A549 (cell line): Measurements from ENCODE around the gene IL23R. TPM values are rescaled to one million over a fixed set of nuclear protein-coding genes. Genes with fewer than 3 reads are reported as not detected.

Experiments
- ATAC-seq, 2 experiments: fragments of 200-7000 bp in 1 of 2; fragments of >200 bp in 1 of 2; cut with Nextera tagmentation in 1 of 2; cut with Tn5 transposase in 1 of 2; 3 replicates each; pipeline versions ENCODE4 v1.8.0 to v1.9.1; 2018 to 2020; ENCODE audit warnings: mild to moderate bottlenecking in 1 of 2, moderate library complexity in 1 of 2
- CTCF ChIA-PET: fragments of 300-600 bp; sonication (Branson Sonifier 250); formaldehyde crosslinking; extraction: SDS; loops from one replicate; lab custom pipeline; 2021; ENCODE audit warnings: antibody characterized with exemption, inconsistent platforms; lab: Yijun Ruan, JAX
- POLR2A ChIA-PET: fragments of 350-600 bp; formaldehyde crosslinking; extraction: SDS; loops from one replicate; lab custom pipeline; 2021; ENCODE audit warnings: antibody characterized with exemption, inconsistent platforms; lab: Yijun Ruan, JAX
- DNase-seq, 2 experiments: peaks; one replicate each; pipeline versions ENCODE4 v3.0.0 to v3.0.0-alpha.2; 2011 to 2016; ENCODE audit warnings: low read depth in 1 of 2, low spot score in 1 of 2
- FAIRE-seq: peaks from 2 replicates; lab custom pipeline; 2011; peaks lifted over from hg19 to GRCh38; lab: Jason Lieb, UNC
- H3K27ac ChIP-seq, 2 experiments: fragments of >200 bp; sonication (Bioruptor Twin); formaldehyde crosslinking; 3 replicates each; pipeline ENCODE4 v1.5.1; 2016 to 2017
- H3K4me1 ChIP-seq: fragments of >200 bp; sonication (Bioruptor Twin); formaldehyde crosslinking; 3 replicates; pipeline ENCODE4 v1.6.1; 2016
- H3K4me2 ChIP-seq: fragments of >200 bp; sonication (Bioruptor Twin); formaldehyde crosslinking; 3 replicates; pipeline ENCODE4 v1.6.1; 2016
- H3K4me3 ChIP-seq: fragments of >200 bp; sonication (Bioruptor Twin); formaldehyde crosslinking; 3 replicates; pipeline ENCODE4 v1.5.1; 2016
- H3K9me3 ChIP-seq: fragments of >200 bp; sonication (Bioruptor Twin); formaldehyde crosslinking; 3 replicates; pipeline ENCODE4 v1.6.1; 2016
- BHLHE40 ChIP-seq: IDR thresholded peaks from 2 replicates; pipeline ENCODE4 v1.6.1; 2012; ENCODE audit warnings: low read depth, low read length, inconsistent platforms
- CBX8 ChIP-seq: fragments of 200-600 bp; sonication (generic); IDR thresholded peaks from 2 replicates; pipeline ENCODE4 v1.6.1; 2016
- CEBPB ChIP-seq, 2 experiments: fragments of >200 bp in 1 of 2; sonication (Bioruptor Twin) in 1 of 2; formaldehyde crosslinking in 1 of 2; IDR thresholded peaks; 2 replicates each; pipeline ENCODE4 v1.6.1; 2012 to 2016
- EHF ChIP-seq: fragments of 250-450 bp; sonication (Bioruptor Pico); IDR thresholded peaks from 2 replicates; pipeline ENCODE4 v1.5.0; 2020; ENCODE audit warnings: mild to moderate bottlenecking
- EHMT2 ChIP-seq: fragments of 200-600 bp; sonication (generic); IDR thresholded peaks from 2 replicates; pipeline ENCODE4 v1.6.1; 2016; ENCODE audit warnings: antibody characterized with exemption, low read depth, mild to moderate bottlenecking, moderate library complexity
- EP300 ChIP-seq, 2 experiments: fragments of >200 bp; sonication (Bioruptor Twin); formaldehyde crosslinking; IDR thresholded peaks; 2 replicates in 1 of 2; 3 replicates in 1 of 2; pipeline ENCODE4 v1.6.1; 2016 to 2017
- ESRRA ChIP-seq: fragments of 150-350 bp; IDR thresholded peaks from 2 replicates; pipeline ENCODE4 v1.6.1; 2014; ENCODE audit warnings: mild to moderate bottlenecking, low read length, borderline replicate concordance
- FOSB ChIP-seq: fragments of 250-450 bp; sonication (Bioruptor Pico); IDR thresholded peaks from 2 replicates; pipeline ENCODE4 v1.5.0; 2020; ENCODE audit warnings: mild to moderate bottlenecking, moderate library complexity
- FOSL2 ChIP-seq, 2 experiments: fragments of 450-650 bp in 1 of 2; fragments of >200 bp in 1 of 2; sonication (Bioruptor Twin) in 1 of 2; formaldehyde crosslinking; IDR thresholded peaks; 2 replicates each; pipeline versions ENCODE4 v1.5.0 to v1.6.1; 2016 to 2020; ENCODE audit warnings: mild to moderate bottlenecking in 1 of 2, moderate library complexity in 1 of 2
- GATA3 ChIP-seq: IDR thresholded peaks from 2 replicates; pipeline ENCODE4 v1.6.1; 2012; ENCODE audit warnings: borderline replicate concordance
- HEYL ChIP-seq: fragments of 250-450 bp; sonication (Bioruptor Pico); IDR thresholded peaks from 2 replicates; pipeline ENCODE4 v1.8.0; 2021; ENCODE audit warnings: mild to moderate bottlenecking, moderate library complexity
- JUNB ChIP-seq: fragments of >200 bp; sonication (Bioruptor Twin); formaldehyde crosslinking; IDR thresholded peaks from 2 replicates; pipeline ENCODE4 v1.6.1; 2016
- KDM1A ChIP-seq: fragments of 200-600 bp; sonication (generic); IDR thresholded peaks from 2 replicates; pipeline ENCODE4 v1.6.1; 2016; ENCODE audit warnings: low read depth, mild to moderate bottlenecking
- MAZ ChIP-seq: fragments of 150-350 bp; IDR thresholded peaks from 2 replicates; pipeline ENCODE4 v1.6.1; 2014; ENCODE audit warnings: antibody characterized with exemption, low read depth, low read length, borderline replicate concordance
- MYC ChIP-seq: IDR thresholded peaks from 2 replicates; pipeline ENCODE4 v1.6.1; 2012; ENCODE audit warnings: mild to moderate bottlenecking, inconsistent platforms, low read length, improper control_type of control experiment, borderline replicate concordance
- PHF8 ChIP-seq: fragments of 200-600 bp; sonication (generic); IDR thresholded peaks from 2 replicates; pipeline ENCODE4 v1.6.1; 2016; ENCODE audit warnings: low read depth, mild to moderate bottlenecking, antibody characterized with exemption, moderate library complexity, borderline replicate concordance
- POLR2A ChIP-seq: IDR thresholded peaks from 2 replicates; pipeline ENCODE4 v1.6.1; 2012; ENCODE audit warnings: mild to moderate bottlenecking, low read length
- POLR2AphosphoS2 ChIP-seq: conservative IDR thresholded peaks from 2 replicates; pipeline ENCODE4 v1.6.1; 2012; ENCODE audit warnings: low read length, improper control_type of control experiment, inconsistent platforms
- RAD21 ChIP-seq, 2 experiments: fragments of >200 bp in 1 of 2; sonication (Bioruptor Twin) in 1 of 2; formaldehyde crosslinking in 1 of 2; IDR thresholded peaks in 1 of 2; conservative IDR thresholded peaks in 1 of 2; 2 replicates in 1 of 2; 3 replicates in 1 of 2; pipeline ENCODE4 v1.6.1; 2012 to 2018; ENCODE audit warnings: inconsistent platforms in 1 of 2
- RARB ChIP-seq: fragments of 250-450 bp; sonication (Bioruptor Pico); IDR thresholded peaks from 2 replicates; pipeline ENCODE4 v1.8.0; 2021; ENCODE audit warnings: mild to moderate bottlenecking, moderate library complexity
- RCOR1 ChIP-seq: fragments of 150-350 bp; IDR thresholded peaks from 2 replicates; pipeline ENCODE4 v1.6.1; 2014; ENCODE audit warnings: antibody characterized with exemption, low read length, low read depth
- RFX5 ChIP-seq: fragments of 450-650 bp; IDR thresholded peaks from 2 replicates; pipeline ENCODE4 v1.7.1; 2014; ENCODE audit warnings: antibody characterized with exemption, mild to moderate bottlenecking, moderate library complexity
- RNF2 ChIP-seq: fragments of 200-600 bp; sonication (generic); IDR thresholded peaks from 2 replicates; pipeline ENCODE4 v1.6.1; 2016; ENCODE audit warnings: low read depth, mild to moderate bottlenecking, antibody characterized with exemption, moderate library complexity, borderline replicate concordance
- SMC3 ChIP-seq: fragments of >200 bp; sonication (Bioruptor Twin); formaldehyde crosslinking; IDR thresholded peaks from 3 replicates; pipeline ENCODE4 v1.6.1; 2018; ENCODE audit warnings: inconsistent platforms
- SREBF2 ChIP-seq: fragments of 450-650 bp; IDR thresholded peaks from 2 replicates; pipeline ENCODE4 v1.6.1; 2014; ENCODE audit warnings: mild to moderate bottlenecking, moderate library complexity
- TFCP2L1 ChIP-seq: fragments of 250-450 bp; sonication (Bioruptor Pico); IDR thresholded peaks from 2 replicates; pipeline ENCODE4 v1.5.0; 2021; ENCODE audit warnings: mild to moderate bottlenecking
- TP53 ChIP-seq: fragments of 250-450 bp; sonication (Bioruptor Pico); IDR thresholded peaks from 2 replicates; pipeline ENCODE4 v1.5.0; 2021; ENCODE audit warnings: mild to moderate bottlenecking, moderate library complexity
- ZC3H11A ChIP-seq: fragments of 450-650 bp; IDR thresholded peaks from 2 replicates; pipeline ENCODE4 v1.6.1; 2014; ENCODE audit warnings: antibody characterized with exemption, mild to moderate bottlenecking
- ZNF302 ChIP-seq: fragments of 250-450 bp; sonication (Bioruptor Pico); IDR thresholded peaks from 2 replicates; pipeline ENCODE4 v1.9.0; 2021; ENCODE audit warnings: inconsistent platforms, mild to moderate bottlenecking, moderate library complexity
- WGBS: methylation state at CpG from one replicate; pipeline ENCODE4 v1.1.6; 2017; ENCODE audit errors: missing lambda C conversion rate; 5-methylcytosine and 5-hydroxymethylcytosine counted together
- polyA plus RNA-seq, 4 experiments: library from polyadenylated mRNA; depleted of rRNA in 3 of 4; stranded (reverse); fragments of >200 nt; fragmentation: RNase III in 1 of 4; extraction: RNeasy Plus Mini Kit Qiagen cat#74134 plus additional on column Dnase treatment in 1 of 4; gene quantifications; 2 replicates in 3 of 4; 3 replicates in 1 of 4; pipeline ENCODE4 v1.2.3, GENCODE V29; 2011 to 2017
- TF ChIP-seq, protein P1 (sequence below): fragments of >200 bp; sonication (Bioruptor Twin); formaldehyde crosslinking; IDR thresholded peaks from 2 replicates; pipeline ENCODE4 v1.6.1; 2016
- TF ChIP-seq, protein P2 (sequence below): fragments of 450-650 bp; IDR thresholded peaks from 2 replicates; pipeline ENCODE4 v1.6.1; 2014; ENCODE audit warnings: antibody characterized with exemption

IL23R gene
- polyA plus RNA-seq, 2 of the 4 experiments (the other 2 are of a cell fraction) = not detected

DNA sequence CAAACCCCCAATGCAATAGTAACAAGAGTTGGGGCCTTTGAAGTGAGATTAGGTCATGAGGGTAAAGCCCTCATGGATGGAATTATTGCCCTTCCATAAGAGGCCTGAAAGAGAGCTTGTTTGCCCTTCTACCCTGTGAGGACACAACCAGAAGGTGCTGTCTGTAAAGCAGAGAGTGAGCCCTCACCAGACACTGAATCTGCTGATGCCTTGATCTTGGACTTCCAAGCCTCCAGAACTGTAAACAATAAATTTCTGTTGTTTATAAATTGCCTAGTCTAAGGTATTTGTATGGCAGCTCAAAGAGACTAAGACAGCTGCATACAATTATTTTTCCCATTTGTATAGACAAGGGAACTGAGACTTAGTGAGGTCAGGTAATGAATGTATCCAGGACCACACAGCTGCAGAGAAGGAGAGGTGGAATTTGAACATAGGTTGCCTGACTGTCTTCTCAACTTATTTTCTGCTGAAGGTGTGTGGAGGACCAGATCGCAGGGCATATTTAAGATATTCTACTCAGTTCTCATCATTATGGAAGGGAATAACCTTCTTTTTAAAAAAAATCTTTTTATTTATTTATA is 18.7 kb downstream of the IL23R start (continued):
- no peak for TF ChIP-seq RAD21 (conservative IDR thresholded peaks at IDR 0.05 in 1 of 2, IDR thresholded peaks at IDR 0.05 in 1 of 2)
- TF ChIP-seq POLR2AphosphoS2 = no peak
- no peak for TF ChIP-seq SREBF2
- TF ChIP-seq RARB = no peak
- no peak for TF ChIP-seq MAZ
- TF ChIP-seq POLR2A = no peak
- no peak for TF ChIP-seq RNF2
- TF ChIP-seq ZNF302 (CRISPR knock-in tag) = no peak
- TF ChIP-seq CBX8 = no peak
- TF ChIP-seq RCOR1 = no peak

DNA sequence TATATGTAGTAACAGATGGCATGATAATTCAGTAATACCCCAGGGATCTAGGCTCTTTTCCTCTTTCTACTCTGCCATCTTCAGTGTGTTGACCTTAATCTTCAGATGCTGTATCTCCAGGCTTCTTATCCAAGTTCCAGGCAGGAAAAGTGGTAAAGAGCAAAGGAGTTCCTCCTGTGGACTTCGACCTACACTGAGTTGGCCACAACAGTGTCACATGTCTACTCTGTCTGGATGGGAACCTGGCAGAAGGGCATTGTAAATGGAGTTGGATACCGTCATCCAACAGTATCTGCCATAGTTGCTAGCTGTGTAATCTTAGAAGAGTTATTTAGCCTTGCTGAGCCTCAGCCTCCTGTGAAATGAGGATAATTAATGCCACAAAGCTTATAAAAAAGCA is 21.9 kb downstream of the IL23R start:
- no peak overlapping the region for H3K27ac ChIP-seq
- ChIA-PET POLR2A (no interaction called here), CTCF (no interaction called here)
- no peaks in the 10 kb centered on the region for H3K9me3 ChIP-seq
- no peak overlapping the region for H3K4me2 ChIP-seq
- ATAC-seq (no peak), DNase-seq (no peak), FAIRE-seq (no peak)
- TF ChIP-seq JUNB (no peak), BHLHE40 (no peak), ESRRA (no peak), ZNF302 (CRISPR knock-in tag) (no peak)
- TF ChIP-seq, protein P1, sequence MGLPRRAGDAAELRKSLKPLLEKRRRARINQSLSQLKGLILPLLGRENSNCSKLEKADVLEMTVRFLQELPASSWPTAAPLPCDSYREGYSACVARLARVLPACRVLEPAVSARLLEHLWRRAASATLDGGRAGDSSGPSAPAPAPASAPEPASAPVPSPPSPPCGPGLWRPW = no peak
- TF ChIP-seq, protein P2, sequence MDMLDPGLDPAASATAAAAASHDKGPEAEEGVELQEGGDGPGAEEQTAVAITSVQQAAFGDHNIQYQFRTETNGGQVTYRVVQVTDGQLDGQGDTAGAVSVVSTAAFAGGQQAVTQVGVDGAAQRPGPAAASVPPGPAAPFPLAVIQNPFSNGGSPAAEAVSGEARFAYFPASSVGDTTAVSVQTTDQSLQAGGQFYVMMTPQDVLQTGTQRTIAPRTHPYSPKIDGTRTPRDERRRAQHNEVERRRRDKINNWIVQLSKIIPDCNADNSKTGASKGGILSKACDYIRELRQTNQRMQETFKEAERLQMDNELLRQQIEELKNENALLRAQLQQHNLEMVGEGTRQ = no peak
- peaks cover 12% of the 10 kb centered on the region; the same call in 2 of the 3 replicates for H3K4me1 ChIP-seq
- 34% methylated on average over 2 of the region's 2 CpGs for WGBS
- H3K4me3 ChIP-seq = no peak overlapping the region

DNA sequence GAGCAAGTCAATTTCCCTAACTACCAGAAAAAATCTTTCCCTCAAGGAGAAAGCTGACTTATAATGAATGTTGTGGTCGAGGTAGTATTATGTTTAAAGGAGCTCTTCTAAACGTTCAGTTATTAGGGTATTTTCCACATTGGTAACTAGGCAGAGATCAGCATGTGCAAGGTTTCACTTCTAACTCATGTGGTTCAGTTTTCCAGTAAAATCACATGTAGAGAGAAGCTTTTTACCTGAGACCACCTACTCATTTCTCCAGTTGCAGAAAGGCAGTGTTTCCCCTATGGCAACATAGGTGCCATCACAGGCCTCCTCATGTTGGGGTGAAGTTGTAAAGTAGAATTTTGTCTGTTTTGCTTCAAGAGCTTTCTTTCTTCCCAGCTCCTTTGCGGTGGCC is 23.7 kb downstream of the IL23R start:
- CTCF ChIA-PET = interaction anchor here (0.8 to 2.5 kb wide), 4 partner anchors 8 to 310 kb away, joined by 3 to 14 read pairs (median 4); no protein-coding TSS in a partner anchor
- no peak for DNase-seq
- WGBS = 36% methylated on average over 3 of the region's 3 CpGs
- peak overlapping the region; percentile 36 for H3K4me2 ChIP-seq
- no peak overlapping the region for H3K27ac ChIP-seq
- no peak overlapping the region for H3K4me3 ChIP-seq
- no peaks in the 10 kb centered on the region for H3K9me3 ChIP-seq
- TF ChIP-seq EHF (no peak), CEBPB (IDR thresholded peaks at IDR 0.05) (no peak), EP300 (IDR thresholded peaks at IDR 0.05) (no peak), EHMT2 (no peak), MYC (no peak), TFCP2L1 (CRISPR knock-in tag) (no peak), FOSB (no peak), RNF2 (no peak), RCOR1 (no peak)
- ATAC-seq = no peak
- H3K4me1 ChIP-seq = peaks cover 12% of the 10 kb centered on the region; the same call in 2 of the 3 replicates
- no peak for FAIRE-seq
- POLR2A ChIA-PET = no interaction called here

DNA sequence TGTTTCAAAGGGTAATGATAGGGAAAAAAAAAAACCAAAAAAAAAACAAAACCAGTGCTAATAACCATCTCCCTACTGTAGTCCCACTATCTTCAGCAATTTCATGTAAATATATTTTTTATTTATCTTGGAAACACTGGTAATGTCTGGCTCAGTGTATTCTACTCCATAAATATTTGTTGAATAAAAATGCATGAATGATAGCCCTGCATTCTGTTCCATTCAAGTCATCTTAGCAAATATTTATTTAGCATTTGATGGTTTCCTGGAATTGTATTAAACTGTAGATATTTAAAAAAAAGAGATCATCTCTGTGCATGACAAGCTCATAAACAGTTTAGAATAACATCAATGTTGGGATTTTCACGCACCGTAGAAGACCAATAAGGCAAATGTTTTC is 24.2 kb downstream of the IL23R start:
- CTCF ChIA-PET = interaction anchor here (0.9 to 2.5 kb wide), 3 partner anchors 9 to 194 kb away, joined by 3 to 14 read pairs (median 4); no protein-coding TSS in a partner anchor
- POLR2A ChIA-PET = no interaction called here
- TF ChIP-seq ZC3H11A (no peak), TFCP2L1 (CRISPR knock-in tag) (no peak), TP53 (no peak), RFX5 (no peak), SMC3 (no peak), KDM1A (no peak), FOSL2 (IDR thresholded peaks at IDR 0.05) (no peak), FOSL2 (CRISPR knock-in tag; IDR thresholded peaks at IDR 0.05) (no peak), HEYL (no peak), ZNF302 (CRISPR knock-in tag) (no peak), PHF8 (no peak), RAD21 (conservative IDR thresholded peaks at IDR 0.05 in 1 of 2, IDR thresholded peaks at IDR 0.05 in 1 of 2) (no peak), GATA3 (no peak), ESRRA (no peak)
- TF ChIP-seq, protein P1 = no peak
- 33% methylated on average over 2 of the region's 2 CpGs for WGBS
- Histone ChIP-seq H3K4me1 (peaks cover 12% of the 10 kb centered on the region; the same call in 2 of the 3 replicates), H3K9me3 (no peaks in the 10 kb centered on the region), H3K4me3 (no peak overlapping the region), H3K4me2 (peak overlapping the region; percentile 36), H3K27ac (no peak overlapping the region)
- FAIRE-seq (no peak), ATAC-seq (peak in 1 of 2 experiments; percentile 60; a peak in 2 of 6 replicates), DNase-seq (peak in 1 of 2 experiments; percentile 18)
